A549 (cell line): ENCODE measurements around the gene BCAS3. TPM values are rescaled to one million over a fixed set of nuclear protein-coding genes. Genes with fewer than 3 reads are reported as not detected.
A peak's percentile ranks its signal among the peaks of the same experiment; 100 is the strongest.

ENCODE experiments used
- ATAC-seq, 2 experiments: fragments of 200-7000 bp in 1 of 2; fragments of >200 bp in 1 of 2; cut with Nextera tagmentation in 1 of 2; cut with Tn5 transposase in 1 of 2; 3 replicates each; pipeline versions ENCODE4 v1.8.0 to v1.9.1; 2018 to 2020; ENCODE audit warnings: mild to moderate bottlenecking in 1 of 2, moderate library complexity in 1 of 2
- CTCF ChIA-PET: fragments of 300-600 bp; sonication (Branson Sonifier 250); formaldehyde crosslinking; extraction: SDS; loops from one replicate; lab custom pipeline; 2021; ENCODE audit warnings: antibody characterized with exemption, inconsistent platforms; lab: Yijun Ruan, JAX
- POLR2A ChIA-PET: fragments of 350-600 bp; formaldehyde crosslinking; extraction: SDS; loops from one replicate; lab custom pipeline; 2021; ENCODE audit warnings: antibody characterized with exemption, inconsistent platforms; lab: Yijun Ruan, JAX
- DNase-seq, 2 experiments: peaks; one replicate each; pipeline versions ENCODE4 v3.0.0 to v3.0.0-alpha.2; 2011 to 2016; ENCODE audit warnings: low read depth in 1 of 2, low spot score in 1 of 2
- FAIRE-seq: peaks from 2 replicates; lab custom pipeline; 2011; peaks lifted over from hg19 to GRCh38; lab: Jason Lieb, UNC
- H3K27ac ChIP-seq, 2 experiments: fragments of >200 bp; sonication (Bioruptor Twin); formaldehyde crosslinking; 3 replicates each; pipeline ENCODE4 v1.5.1; 2016 to 2017
- H3K4me1 ChIP-seq: fragments of >200 bp; sonication (Bioruptor Twin); formaldehyde crosslinking; 3 replicates; pipeline ENCODE4 v1.6.1; 2016
- H3K4me2 ChIP-seq: fragments of >200 bp; sonication (Bioruptor Twin); formaldehyde crosslinking; 3 replicates; pipeline ENCODE4 v1.6.1; 2016
- H3K4me3 ChIP-seq: fragments of >200 bp; sonication (Bioruptor Twin); formaldehyde crosslinking; 3 replicates; pipeline ENCODE4 v1.5.1; 2016
- H3K9me3 ChIP-seq: fragments of >200 bp; sonication (Bioruptor Twin); formaldehyde crosslinking; 3 replicates; pipeline ENCODE4 v1.6.1; 2016
- BHLHE40 ChIP-seq: IDR thresholded peaks from 2 replicates; pipeline ENCODE4 v1.6.1; 2012; ENCODE audit warnings: low read depth, low read length, inconsistent platforms
- CBX2 ChIP-seq: fragments of 200-600 bp; sonication (generic); IDR thresholded peaks from 2 replicates; pipeline ENCODE4 v1.6.1; 2016; ENCODE audit warnings: low read depth, mild to moderate bottlenecking, borderline replicate concordance
- CBX8 ChIP-seq: fragments of 200-600 bp; sonication (generic); IDR thresholded peaks from 2 replicates; pipeline ENCODE4 v1.6.1; 2016
- CEBPB ChIP-seq, 2 experiments: fragments of >200 bp in 1 of 2; sonication (Bioruptor Twin) in 1 of 2; formaldehyde crosslinking in 1 of 2; IDR thresholded peaks; 2 replicates each; pipeline ENCODE4 v1.6.1; 2012 to 2016
- CHD2 ChIP-seq: fragments of 150-350 bp; IDR thresholded peaks from 2 replicates; pipeline ENCODE4 v1.6.1; 2014; ENCODE audit warnings: low read length; ENCODE audit not compliant: partially characterized antibody
- ESRRA ChIP-seq: fragments of 150-350 bp; IDR thresholded peaks from 2 replicates; pipeline ENCODE4 v1.6.1; 2014; ENCODE audit warnings: mild to moderate bottlenecking, low read length, borderline replicate concordance
- FOSB ChIP-seq: fragments of 250-450 bp; sonication (Bioruptor Pico); IDR thresholded peaks from 2 replicates; pipeline ENCODE4 v1.5.0; 2020; ENCODE audit warnings: mild to moderate bottlenecking, moderate library complexity
- FOSL2 ChIP-seq, 2 experiments: fragments of 450-650 bp in 1 of 2; fragments of >200 bp in 1 of 2; sonication (Bioruptor Twin) in 1 of 2; formaldehyde crosslinking; IDR thresholded peaks; 2 replicates each; pipeline versions ENCODE4 v1.5.0 to v1.6.1; 2016 to 2020; ENCODE audit warnings: mild to moderate bottlenecking in 1 of 2, moderate library complexity in 1 of 2
- FOXS1 ChIP-seq: fragments of 250-450 bp; sonication (Bioruptor Pico); IDR thresholded peaks from 2 replicates; pipeline ENCODE4 v1.5.0; 2020; ENCODE audit warnings: mild to moderate bottlenecking, moderate library complexity
- GATA3 ChIP-seq: IDR thresholded peaks from 2 replicates; pipeline ENCODE4 v1.6.1; 2012; ENCODE audit warnings: borderline replicate concordance
- HDAC2 ChIP-seq: fragments of 200-600 bp; sonication (generic); IDR thresholded peaks from 2 replicates; pipeline ENCODE4 v1.6.1; 2016
- KDM5A ChIP-seq: fragments of 200-600 bp; sonication (generic); IDR thresholded peaks from 2 replicates; pipeline ENCODE4 v1.6.1; 2016; ENCODE audit warnings: antibody characterized with exemption, mild to moderate bottlenecking
- MAFK ChIP-seq: fragments of 450-650 bp; IDR thresholded peaks from 2 replicates; pipeline ENCODE4 v1.6.1; 2014; ENCODE audit not compliant: partially characterized antibody
- NFE2L2 ChIP-seq: fragments of 150-350 bp; conservative IDR thresholded peaks from 2 replicates; pipeline ENCODE4 v1.6.1; 2014; ENCODE audit warnings: low read length
- NPAS2 ChIP-seq: fragments of 250-450 bp; sonication (Bioruptor Pico); IDR thresholded peaks from 2 replicates; pipeline ENCODE4 v1.8.0; 2022; ENCODE audit warnings: mild to moderate bottlenecking, moderate library complexity, borderline replicate concordance
- PHF8 ChIP-seq: fragments of 200-600 bp; sonication (generic); IDR thresholded peaks from 2 replicates; pipeline ENCODE4 v1.6.1; 2016; ENCODE audit warnings: low read depth, mild to moderate bottlenecking, antibody characterized with exemption, moderate library complexity, borderline replicate concordance
- POLR2A ChIP-seq: IDR thresholded peaks from 2 replicates; pipeline ENCODE4 v1.6.1; 2012; ENCODE audit warnings: mild to moderate bottlenecking, low read length
- POLR2AphosphoS2 ChIP-seq: conservative IDR thresholded peaks from 2 replicates; pipeline ENCODE4 v1.6.1; 2012; ENCODE audit warnings: low read length, improper control_type of control experiment, inconsistent platforms
- RAD21 ChIP-seq, 2 experiments: fragments of >200 bp in 1 of 2; sonication (Bioruptor Twin) in 1 of 2; formaldehyde crosslinking in 1 of 2; IDR thresholded peaks in 1 of 2; conservative IDR thresholded peaks in 1 of 2; 2 replicates in 1 of 2; 3 replicates in 1 of 2; pipeline ENCODE4 v1.6.1; 2012 to 2018; ENCODE audit warnings: inconsistent platforms in 1 of 2
- RCOR1 ChIP-seq: fragments of 150-350 bp; IDR thresholded peaks from 2 replicates; pipeline ENCODE4 v1.6.1; 2014; ENCODE audit warnings: antibody characterized with exemption, low read length, low read depth
- RNF2 ChIP-seq: fragments of 200-600 bp; sonication (generic); IDR thresholded peaks from 2 replicates; pipeline ENCODE4 v1.6.1; 2016; ENCODE audit warnings: low read depth, mild to moderate bottlenecking, antibody characterized with exemption, moderate library complexity, borderline replicate concordance
- SMC3 ChIP-seq: fragments of >200 bp; sonication (Bioruptor Twin); formaldehyde crosslinking; IDR thresholded peaks from 3 replicates; pipeline ENCODE4 v1.6.1; 2018; ENCODE audit warnings: inconsistent platforms
- SREBF2 ChIP-seq: fragments of 450-650 bp; IDR thresholded peaks from 2 replicates; pipeline ENCODE4 v1.6.1; 2014; ENCODE audit warnings: mild to moderate bottlenecking, moderate library complexity
- TFCP2L1 ChIP-seq: fragments of 250-450 bp; sonication (Bioruptor Pico); IDR thresholded peaks from 2 replicates; pipeline ENCODE4 v1.5.0; 2021; ENCODE audit warnings: mild to moderate bottlenecking
- TP53 ChIP-seq: fragments of 250-450 bp; sonication (Bioruptor Pico); IDR thresholded peaks from 2 replicates; pipeline ENCODE4 v1.5.0; 2021; ENCODE audit warnings: mild to moderate bottlenecking, moderate library complexity
- ZFP36 ChIP-seq: fragments of 450-650 bp; IDR thresholded peaks from 2 replicates; pipeline ENCODE4 v1.6.1; 2014; ENCODE audit warnings: borderline replicate concordance; ENCODE audit not compliant: partially characterized antibody
- ZSCAN20 ChIP-seq: fragments of 250-450 bp; sonication (Bioruptor Pico); IDR thresholded peaks from 2 replicates; pipeline ENCODE4 v1.8.0; 2022; ENCODE audit warnings: mild to moderate bottlenecking, moderate library complexity
- WGBS: methylation state at CpG from one replicate; pipeline ENCODE4 v1.1.6; 2017; ENCODE audit errors: missing lambda C conversion rate; 5-methylcytosine and 5-hydroxymethylcytosine counted together
- polyA plus RNA-seq, 4 experiments: library from polyadenylated mRNA; depleted of rRNA in 3 of 4; stranded (reverse); fragments of >200 nt; fragmentation: RNase III in 1 of 4; extraction: RNeasy Plus Mini Kit Qiagen cat#74134 plus additional on column Dnase treatment in 1 of 4; gene quantifications; 2 replicates in 3 of 4; 3 replicates in 1 of 4; pipeline ENCODE4 v1.2.3, GENCODE V29; 2011 to 2017
- TF ChIP-seq, protein P1 (sequence below): fragments of 250-450 bp; sonication (Bioruptor Pico); IDR thresholded peaks from 2 replicates; pipeline ENCODE4 v1.5.0; 2020; ENCODE audit warnings: low read depth, mild to moderate bottlenecking, moderate library complexity
- TF ChIP-seq, protein P2 (sequence below): fragments of 150-350 bp; IDR thresholded peaks from 2 replicates; pipeline ENCODE4 v1.6.1; 2014; ENCODE audit warnings: low read depth, mild to moderate bottlenecking, low read length
- TF ChIP-seq, protein P3 (sequence below): IDR thresholded peaks from 2 replicates; pipeline ENCODE4 v1.6.1; 2012
- TF ChIP-seq, protein P4 (sequence below): fragments of >200 bp; sonication (Bioruptor Twin); formaldehyde crosslinking; IDR thresholded peaks from 2 replicates; pipeline ENCODE4 v1.6.1; 2016
- TF ChIP-seq, protein P5 (sequence below): fragments of 450-650 bp; IDR thresholded peaks from 2 replicates; pipeline ENCODE4 v1.6.1; 2014; ENCODE audit warnings: antibody characterized with exemption
- TF ChIP-seq, protein P6 (sequence below): fragments of >200 bp; sonication (Bioruptor Twin); formaldehyde crosslinking; IDR thresholded peaks from 3 replicates; pipeline ENCODE4 v1.5.1; 2016

The BCAS3 gene
- polyA plus RNA-seq, 2 of the 4 experiments (the other 2 are of a cell fraction): 14.7 to 43.4 TPM

DNA sequence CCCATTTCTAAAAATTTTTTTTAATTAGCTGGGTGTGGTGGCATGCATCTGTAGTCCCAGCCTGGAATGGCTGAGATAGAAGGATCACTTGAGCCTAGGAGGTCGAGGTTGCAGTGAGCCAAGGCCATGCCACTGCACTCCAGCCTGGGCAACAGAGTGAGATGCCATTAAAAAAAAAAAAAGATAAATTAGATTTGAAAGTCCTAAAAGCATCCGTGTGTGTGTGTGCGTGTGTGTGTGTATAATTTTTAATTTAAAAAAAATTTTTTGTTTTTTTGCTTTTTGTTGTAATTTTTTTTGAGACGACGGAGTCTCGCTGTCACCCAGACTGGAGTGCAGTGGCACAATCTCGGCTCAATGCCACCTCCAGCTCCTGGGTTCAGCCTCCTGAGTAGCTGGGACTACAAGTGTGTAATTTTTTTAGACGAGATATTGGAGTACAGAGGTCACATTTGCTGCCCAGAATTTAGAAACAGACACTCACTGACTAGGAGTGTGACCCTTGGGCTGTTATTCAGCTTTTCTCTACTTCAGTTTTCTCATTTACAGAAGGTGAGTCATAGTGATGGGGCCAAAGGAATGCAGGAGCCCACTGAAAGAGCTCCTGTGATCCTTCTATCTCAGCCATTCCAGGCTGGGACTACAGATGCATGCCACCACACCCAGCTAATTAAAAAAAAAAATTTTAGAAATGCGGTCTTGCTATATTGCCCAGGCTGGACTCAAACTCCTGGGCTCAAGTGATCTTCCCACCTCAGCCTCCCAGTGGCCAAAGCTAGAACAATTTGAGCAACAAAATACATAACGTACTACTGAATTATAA lies 749.0 kb downstream of the BCAS3 start:
- ATAC-seq (peak; percentile 79 to 93), DNase-seq (peak; percentile 63 to 83), FAIRE-seq (no peak)
- H3K27ac ChIP-seq: peak overlapping the region; percentile 63 to 69
- ChIA-PET CTCF (interaction anchor here (0.6 to 19.8 kb wide), 13 partner anchors 9 to 410 kb away, joined by 3 to 357 read pairs (median 5); no protein-coding TSS in a partner anchor), POLR2A (no interaction called here)
- H3K4me3 ChIP-seq: no peak overlapping the region
- 57% methylated on average over 10 of the region's 10 CpGs for WGBS
- peak overlapping the region; percentile 42 for H3K4me2 ChIP-seq
- H3K4me1 ChIP-seq: peaks cover 30% of the 10 kb centered on the region
- peaks cover 5% of the 10 kb centered on the region; the same call in 1 of the 3 replicates for H3K9me3 ChIP-seq
- TF ChIP-seq, protein P1, sequence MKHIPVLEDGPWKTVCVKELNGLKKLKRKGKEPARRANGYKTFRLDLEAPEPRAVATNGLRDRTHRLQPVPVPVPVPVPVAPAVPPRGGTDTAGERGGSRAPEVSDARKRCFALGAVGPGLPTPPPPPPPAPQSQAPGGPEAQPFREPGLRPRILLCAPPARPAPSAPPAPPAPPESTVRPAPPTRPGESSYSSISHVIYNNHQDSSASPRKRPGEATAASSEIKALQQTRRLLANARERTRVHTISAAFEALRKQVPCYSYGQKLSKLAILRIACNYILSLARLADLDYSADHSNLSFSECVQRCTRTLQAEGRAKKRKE (CRISPR knock-in tag): no peak
- TF ChIP-seq, protein P2, sequence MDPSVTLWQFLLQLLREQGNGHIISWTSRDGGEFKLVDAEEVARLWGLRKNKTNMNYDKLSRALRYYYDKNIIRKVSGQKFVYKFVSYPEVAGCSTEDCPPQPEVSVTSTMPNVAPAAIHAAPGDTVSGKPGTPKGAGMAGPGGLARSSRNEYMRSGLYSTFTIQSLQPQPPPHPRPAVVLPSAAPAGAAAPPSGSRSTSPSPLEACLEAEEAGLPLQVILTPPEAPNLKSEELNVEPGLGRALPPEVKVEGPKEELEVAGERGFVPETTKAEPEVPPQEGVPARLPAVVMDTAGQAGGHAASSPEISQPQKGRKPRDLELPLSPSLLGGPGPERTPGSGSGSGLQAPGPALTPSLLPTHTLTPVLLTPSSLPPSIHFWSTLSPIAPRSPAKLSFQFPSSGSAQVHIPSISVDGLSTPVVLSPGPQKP: no peak
- no peak for TF ChIP-seq SREBF2
- TF ChIP-seq FOSB (CRISPR knock-in tag): no peak
- no peak for TF ChIP-seq POLR2A
- TF ChIP-seq TP53 (CRISPR knock-in tag): no peak
- no peak for TF ChIP-seq FOXS1
- no peak for TF ChIP-seq SMC3
- no peak for TF ChIP-seq NPAS2 (CRISPR knock-in tag)
- no peak for TF ChIP-seq RCOR1
- TF ChIP-seq KDM5A: no peak
- TF ChIP-seq, protein P3, sequence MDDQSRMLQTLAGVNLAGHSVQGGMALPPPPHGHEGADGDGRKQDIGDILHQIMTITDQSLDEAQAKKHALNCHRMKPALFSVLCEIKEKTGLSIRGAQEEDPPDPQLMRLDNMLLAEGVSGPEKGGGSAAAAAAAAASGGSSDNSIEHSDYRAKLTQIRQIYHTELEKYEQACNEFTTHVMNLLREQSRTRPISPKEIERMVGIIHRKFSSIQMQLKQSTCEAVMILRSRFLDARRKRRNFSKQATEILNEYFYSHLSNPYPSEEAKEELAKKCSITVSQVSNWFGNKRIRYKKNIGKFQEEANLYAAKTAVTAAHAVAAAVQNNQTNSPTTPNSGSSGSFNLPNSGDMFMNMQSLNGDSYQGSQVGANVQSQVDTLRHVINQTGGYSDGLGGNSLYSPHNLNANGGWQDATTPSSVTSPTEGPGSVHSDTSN: no peak
- TF ChIP-seq, protein P4, sequence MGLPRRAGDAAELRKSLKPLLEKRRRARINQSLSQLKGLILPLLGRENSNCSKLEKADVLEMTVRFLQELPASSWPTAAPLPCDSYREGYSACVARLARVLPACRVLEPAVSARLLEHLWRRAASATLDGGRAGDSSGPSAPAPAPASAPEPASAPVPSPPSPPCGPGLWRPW: no peak
- TF ChIP-seq CBX2: no peak
- TF ChIP-seq RNF2: no peak
- TF ChIP-seq NFE2L2: no peak
- no peak for TF ChIP-seq ZFP36
- TF ChIP-seq RAD21 (conservative IDR thresholded peaks at IDR 0.05 in 1 of 2, IDR thresholded peaks at IDR 0.05 in 1 of 2): no peak; a peak in 3 of 5 replicates
- no peak for TF ChIP-seq BHLHE40
- peak in 1 of 2 experiments; percentile 25; a peak in 1 of 4 replicates for TF ChIP-seq CEBPB (IDR thresholded peaks at IDR 0.05)
- peak; percentile 73; the same call in 1 of the 2 replicates for TF ChIP-seq FOSL2 (IDR thresholded peaks at IDR 0.05)
- TF ChIP-seq FOSL2 (CRISPR knock-in tag; IDR thresholded peaks at IDR 0.05): peak; percentile 91
- no peak for TF ChIP-seq CBX8
- TF ChIP-seq HDAC2: no peak
- TF ChIP-seq, protein P5, sequence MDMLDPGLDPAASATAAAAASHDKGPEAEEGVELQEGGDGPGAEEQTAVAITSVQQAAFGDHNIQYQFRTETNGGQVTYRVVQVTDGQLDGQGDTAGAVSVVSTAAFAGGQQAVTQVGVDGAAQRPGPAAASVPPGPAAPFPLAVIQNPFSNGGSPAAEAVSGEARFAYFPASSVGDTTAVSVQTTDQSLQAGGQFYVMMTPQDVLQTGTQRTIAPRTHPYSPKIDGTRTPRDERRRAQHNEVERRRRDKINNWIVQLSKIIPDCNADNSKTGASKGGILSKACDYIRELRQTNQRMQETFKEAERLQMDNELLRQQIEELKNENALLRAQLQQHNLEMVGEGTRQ: no peak
- no peak for TF ChIP-seq CHD2
- no peak for TF ChIP-seq MAFK
- TF ChIP-seq ESRRA: no peak
- TF ChIP-seq TFCP2L1 (CRISPR knock-in tag): no peak
- TF ChIP-seq, protein P6, sequence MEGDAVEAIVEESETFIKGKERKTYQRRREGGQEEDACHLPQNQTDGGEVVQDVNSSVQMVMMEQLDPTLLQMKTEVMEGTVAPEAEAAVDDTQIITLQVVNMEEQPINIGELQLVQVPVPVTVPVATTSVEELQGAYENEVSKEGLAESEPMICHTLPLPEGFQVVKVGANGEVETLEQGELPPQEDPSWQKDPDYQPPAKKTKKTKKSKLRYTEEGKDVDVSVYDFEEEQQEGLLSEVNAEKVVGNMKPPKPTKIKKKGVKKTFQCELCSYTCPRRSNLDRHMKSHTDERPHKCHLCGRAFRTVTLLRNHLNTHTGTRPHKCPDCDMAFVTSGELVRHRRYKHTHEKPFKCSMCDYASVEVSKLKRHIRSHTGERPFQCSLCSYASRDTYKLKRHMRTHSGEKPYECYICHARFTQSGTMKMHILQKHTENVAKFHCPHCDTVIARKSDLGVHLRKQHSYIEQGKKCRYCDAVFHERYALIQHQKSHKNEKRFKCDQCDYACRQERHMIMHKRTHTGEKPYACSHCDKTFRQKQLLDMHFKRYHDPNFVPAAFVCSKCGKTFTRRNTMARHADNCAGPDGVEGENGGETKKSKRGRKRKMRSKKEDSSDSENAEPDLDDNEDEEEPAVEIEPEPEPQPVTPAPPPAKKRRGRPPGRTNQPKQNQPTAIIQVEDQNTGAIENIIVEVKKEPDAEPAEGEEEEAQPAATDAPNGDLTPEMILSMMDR: peak; percentile 25; the same call in 2 of the 3 replicates
- TF ChIP-seq POLR2AphosphoS2: no peak
- peak; percentile 64; the same call in 1 of the 2 replicates for TF ChIP-seq GATA3
- no peak for TF ChIP-seq ZSCAN20
- no peak for TF ChIP-seq PHF8
